ENCODE results near the gene B3GNT8.
A peak's percentile ranks its signal among the peaks of the same experiment; 100 is the strongest.
"Not testable (repeated sequence)": the region's sequence is repeated elsewhere in the genome, so short reads cannot be mapped to it uniquely, and the experiment has no call there.

The B3GNT8 gene

GRCh38 chr19:41435936-41436673, 8.9 kb upstream of the B3GNT8 start:
- DNase-seq, result no peak

GRCh38 chr19:41435376-41435775, 8.2 kb upstream of the B3GNT8 start:
- not testable (repeated sequence) for DNase-seq

- DNase-seq, result no peak
Observed at GRCh38 chr19:41434450-41434849, 7.3 kb upstream of the B3GNT8 start.

GRCh38 chr19:41433171-41433570, 6.0 kb upstream of the B3GNT8 start:
- no peak for DNase-seq

GRCh38 chr19:41431426-41432386, 4.5 kb upstream of the B3GNT8 start:
- DNase-seq, result peak; percentile 4

- DNase-seq, result no peak
Observed at GRCh38 chr19:41430922-41431321, 3.7 kb upstream of the B3GNT8 start.

GRCh38 chr19:41428481-41428859, 1.3 kb upstream of the B3GNT8 start:
- DNase-seq, result no peak

GRCh38 chr19:41427647-41428480, 690 bp upstream of the B3GNT8 start:
- DNase-seq, result no peak

GRCh38 chr19:41426116-41426841, 895 bp downstream of the B3GNT8 start:
- no peak for DNase-seq

- DNase-seq, result no peak
Observed at GRCh38 chr19:41425174-41426115, 1.7 kb downstream of the B3GNT8 start.

- DNase-seq, result no peak
Observed at GRCh38 chr19:41424335-41425173, 2.6 kb downstream of the B3GNT8 start.

- DNase-seq, result no peak
Observed at GRCh38 chr19:41422955-41423354, 4.2 kb downstream of the B3GNT8 start.

GRCh38 chr19:41422456-41422855, 4.7 kb downstream of the B3GNT8 start:
- no peak for DNase-seq

GRCh38 chr19:41421973-41422372, 5.2 kb downstream of the B3GNT8 start:
- no peak for DNase-seq

GRCh38 chr19:41421314-41421713, 5.9 kb downstream of the B3GNT8 start:
- DNase-seq, result no peak

GRCh38 chr19:41420101-41420880, 6.9 kb downstream of the B3GNT8 start:
- no peak for DNase-seq

- DNase-seq, result no peak
Observed at GRCh38 chr19:41416194-41416674, 10.9 kb downstream of the B3GNT8 start.

- no peak for DNase-seq
Observed at GRCh38 chr19:41415154-41415571, 12.0 kb downstream of the B3GNT8 start.

GRCh38 chr19:41414461-41414860, 12.7 kb downstream of the B3GNT8 start:
- DNase-seq, result no peak
